ENCODE data around the gene PPP1R37.

The PPP1R37 gene

DNA sequence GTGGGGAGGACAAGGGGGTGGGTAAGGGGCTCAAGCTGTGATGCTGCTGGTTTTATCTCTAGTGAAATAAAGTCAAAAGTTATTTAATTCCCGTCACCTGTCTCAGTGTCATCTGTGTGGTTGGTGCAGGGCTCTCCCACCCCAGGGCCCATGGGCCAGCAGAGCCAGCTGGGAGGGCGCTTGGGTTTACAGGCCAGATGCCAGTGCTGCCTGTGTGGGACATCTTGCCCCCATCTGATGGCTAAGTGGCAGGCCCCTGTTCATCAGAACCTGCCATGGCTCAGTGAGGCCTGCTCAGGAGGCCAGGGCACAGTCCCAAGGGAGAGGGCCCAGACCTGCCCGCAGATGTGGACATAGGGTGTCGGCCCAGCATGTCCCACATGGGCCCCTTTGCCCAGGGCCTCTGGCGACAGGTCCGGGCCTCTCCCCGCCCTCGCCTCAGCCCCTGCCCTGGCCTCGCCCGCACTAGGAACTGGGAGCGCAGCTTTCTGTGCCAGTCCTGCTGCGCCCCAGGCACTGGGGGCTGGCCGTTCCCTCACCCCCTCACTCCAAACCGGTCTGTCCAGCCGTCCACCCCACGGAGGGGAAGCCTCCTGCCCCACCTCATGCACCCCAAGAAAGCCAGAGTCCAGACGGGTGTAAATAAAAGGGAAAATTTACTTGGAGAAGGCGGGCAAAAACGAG, 22.0 kb upstream of the PPP1R37 start:
- DNase-seq = no peak

DNA sequence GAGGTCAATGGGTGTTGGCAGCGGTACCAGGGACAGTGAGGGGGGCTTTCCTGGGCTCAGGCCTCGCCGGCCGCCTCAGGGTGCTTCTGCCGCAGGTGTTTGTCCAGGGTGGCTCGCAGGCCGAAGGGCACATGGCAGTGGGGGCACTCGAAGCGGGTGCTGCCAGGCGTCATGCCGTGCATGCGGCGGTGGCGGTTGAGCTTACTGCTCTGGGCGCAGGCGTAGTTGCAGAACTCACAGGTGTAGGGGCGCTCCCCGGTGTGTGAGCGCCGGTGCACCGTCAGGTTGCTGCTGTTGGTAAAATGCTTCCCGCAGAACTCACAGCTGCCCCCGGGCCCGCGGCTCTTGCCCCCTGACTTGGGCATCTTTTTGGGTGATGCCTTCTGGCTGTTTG, 21.4 kb upstream of the PPP1R37 start:
- no peak for DNase-seq

DNA sequence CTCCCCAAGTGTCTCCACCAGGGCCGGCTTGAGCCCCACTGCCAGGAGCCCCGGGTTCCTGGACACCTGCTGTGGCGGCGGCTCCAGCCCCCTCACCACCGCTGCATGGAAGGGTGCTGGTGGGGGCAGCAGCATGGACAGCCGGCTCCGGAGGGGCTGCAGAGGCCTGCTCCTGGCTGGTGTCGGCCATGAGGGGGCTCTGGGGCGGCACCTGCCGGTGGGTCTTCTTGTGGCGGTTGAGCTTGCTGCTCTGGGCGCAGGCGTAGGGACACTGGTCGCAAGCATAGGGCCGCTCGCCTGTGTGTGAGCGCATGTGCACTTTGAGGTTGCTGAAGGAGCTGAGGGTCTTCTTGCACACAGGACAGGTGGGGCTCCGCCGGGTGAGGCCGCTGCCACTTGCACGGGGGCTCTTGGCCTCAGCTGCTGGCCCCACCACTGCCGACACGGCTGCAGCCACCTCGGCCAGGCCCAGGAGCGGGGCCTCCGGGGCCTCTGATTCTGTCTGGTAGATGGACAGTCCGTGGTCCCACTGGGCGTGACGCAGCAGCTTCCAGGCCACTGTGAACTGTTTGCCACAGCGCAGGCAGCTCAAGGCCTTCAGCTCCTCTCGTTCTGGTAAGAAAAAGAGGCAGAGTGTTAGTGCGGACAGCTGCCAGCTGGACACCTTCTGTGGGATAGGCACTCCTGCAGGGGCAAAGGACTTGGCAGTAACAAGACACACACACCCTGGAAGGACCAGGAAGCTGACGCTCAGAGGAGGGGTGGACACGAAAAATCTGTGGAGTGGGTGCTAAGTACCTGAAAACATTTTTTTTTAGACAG, 20.8 kb upstream of the PPP1R37 start:
- no peak for DNase-seq

DNA sequence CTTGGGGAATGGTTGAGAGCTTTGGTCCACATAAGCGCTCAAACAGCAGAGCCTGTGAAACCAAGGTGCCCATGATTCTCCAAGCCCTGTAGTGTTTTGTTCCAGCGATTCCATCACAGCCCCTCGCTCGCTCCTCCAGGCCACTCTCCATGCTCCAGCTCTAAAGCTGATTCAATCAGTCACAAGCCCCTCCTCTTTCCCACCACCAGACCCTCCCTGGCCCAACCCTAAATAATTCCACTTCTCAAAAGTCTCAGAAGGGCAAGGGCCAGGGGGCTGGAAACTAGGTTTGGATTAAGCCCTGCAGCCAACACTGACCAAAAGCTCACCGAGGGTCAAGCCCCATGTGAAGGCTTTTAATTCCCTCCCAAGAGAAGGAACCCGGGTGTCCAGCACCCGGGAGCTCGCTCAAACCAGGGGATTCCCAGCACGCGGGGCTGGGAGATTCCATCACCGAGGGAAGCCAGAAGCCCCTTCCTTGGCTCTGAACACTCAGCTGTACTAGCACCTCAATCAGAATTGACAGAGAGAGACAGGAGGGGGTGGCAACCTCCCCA, 18.2 kb upstream of the PPP1R37 start:
- no peak for DNase-seq

DNA sequence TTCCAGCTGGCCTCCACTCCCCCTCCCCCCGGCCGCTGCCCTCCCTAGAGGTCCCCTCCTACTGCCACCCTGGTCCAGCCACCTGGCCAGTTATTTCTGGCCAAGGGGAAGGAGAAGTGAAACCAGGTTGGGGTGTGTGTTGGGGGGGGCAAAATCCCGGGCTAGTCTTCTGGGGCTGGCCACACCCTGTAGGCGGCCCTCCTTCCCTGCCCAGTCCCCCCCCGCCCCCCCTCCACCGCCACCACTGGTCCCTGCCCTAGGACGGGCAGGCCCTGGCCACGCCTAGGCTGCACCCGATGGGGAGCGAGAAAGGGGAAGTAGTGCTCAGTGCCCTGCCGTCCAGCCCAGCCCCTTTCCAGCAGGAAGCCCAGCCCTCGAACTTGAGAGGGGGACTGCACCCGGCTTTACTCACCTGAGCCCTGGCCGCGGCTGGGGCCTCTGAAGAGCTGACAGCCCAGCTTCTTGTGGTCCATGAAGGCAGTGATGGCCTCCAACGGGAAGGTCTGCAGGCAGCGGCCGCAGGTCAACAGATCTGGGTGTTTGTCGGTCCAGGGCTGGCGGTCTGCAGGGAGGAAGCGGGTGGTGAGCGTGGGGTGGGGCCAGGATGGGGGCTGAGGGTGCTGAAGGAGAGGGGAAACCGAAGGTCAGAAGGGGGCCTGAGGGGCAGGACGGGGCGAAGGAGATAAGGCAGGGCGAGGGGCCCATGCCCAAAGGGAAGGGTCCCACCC, 17.5 kb upstream of the PPP1R37 start:
- peak; percentile 33 for DNase-seq

DNA sequence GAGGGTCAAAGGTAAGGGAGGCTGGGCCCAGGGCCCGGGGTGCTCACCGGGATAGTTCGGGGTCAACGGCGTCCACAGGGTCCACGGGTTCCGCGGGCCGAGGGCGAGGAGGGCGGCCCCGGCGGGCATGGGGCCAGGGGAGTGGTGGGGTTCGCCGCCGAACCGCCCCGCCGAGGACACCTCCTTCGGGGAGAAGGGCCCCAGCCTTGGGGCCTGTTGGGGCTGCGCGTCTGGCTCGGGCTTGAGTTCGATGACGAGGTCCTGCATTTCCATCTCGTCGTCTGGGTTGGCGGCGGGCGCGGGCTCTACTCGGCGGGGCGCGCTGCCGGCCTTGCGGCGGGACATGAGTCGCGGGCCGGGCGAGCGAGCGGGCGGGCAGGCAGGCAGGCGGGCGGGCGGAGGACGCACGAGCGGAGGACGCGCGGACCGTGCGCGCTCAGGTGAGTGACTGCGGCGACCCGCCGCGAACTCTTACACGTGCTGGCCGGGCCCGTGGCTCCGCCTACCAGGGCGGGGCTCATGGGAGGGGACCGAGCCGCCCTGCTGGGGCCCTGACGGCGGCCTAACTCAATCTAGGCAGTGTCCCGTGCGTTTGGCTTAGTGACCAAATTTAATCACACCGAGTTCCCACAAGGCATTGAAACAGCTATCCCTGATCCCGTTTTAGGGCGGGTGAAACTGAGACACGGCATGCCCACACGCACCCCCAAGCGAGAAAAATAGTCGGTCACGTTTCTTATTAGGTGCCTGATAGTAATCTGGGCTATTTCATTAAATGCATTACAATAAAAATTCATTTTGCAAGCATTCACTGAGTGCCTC, 16.7 kb upstream of the PPP1R37 start, which contains the start of gene ZNF296:
Gene ZNF296 (minus strand): TSS at position 450 of the 822 bp plus-strand sequence. CDS start 105 bp downstream, at position 345.
- DNase-seq = peak; percentile 82

DNA sequence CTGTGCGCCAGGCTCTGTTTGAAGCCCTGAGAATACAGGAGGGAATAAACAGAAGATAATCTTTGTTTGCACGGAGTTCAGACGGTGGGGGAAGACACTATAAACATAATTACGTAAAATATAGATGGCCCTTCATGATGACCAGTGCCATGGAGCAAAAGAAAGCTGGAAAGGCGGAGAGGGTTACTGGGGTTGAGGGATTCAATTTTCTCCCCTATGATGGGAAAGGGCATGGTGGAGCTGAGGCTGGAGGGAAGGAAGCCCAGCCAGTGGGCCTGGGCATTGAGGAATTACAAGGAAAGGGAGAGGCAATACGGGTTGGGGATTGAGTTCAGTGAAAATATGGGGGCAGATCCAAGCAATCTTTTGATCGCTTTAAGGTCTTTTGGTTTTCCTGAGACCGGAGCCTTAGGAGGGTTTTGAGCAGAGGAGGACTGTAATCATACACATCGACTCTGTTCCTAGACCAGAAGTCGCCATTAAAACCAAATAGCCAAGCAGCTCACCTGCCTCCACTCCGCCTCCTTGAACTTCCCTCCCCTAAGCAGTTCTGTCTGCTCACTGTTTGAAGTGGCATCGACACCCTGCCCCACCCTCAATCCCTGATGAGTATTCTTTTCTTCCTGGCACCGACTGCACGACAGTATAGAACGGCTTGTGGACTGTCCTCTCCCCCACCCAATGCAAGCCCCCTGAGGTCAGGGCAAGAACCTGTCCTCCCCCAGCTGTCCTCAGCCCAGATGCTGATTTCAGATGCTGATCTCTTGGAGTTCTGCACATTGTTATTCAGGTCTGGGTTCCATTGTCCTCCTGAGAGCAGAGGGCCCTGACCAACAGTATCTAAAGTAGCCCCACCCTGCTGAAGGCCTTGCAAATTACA, 15.9 kb upstream of the PPP1R37 start:
- DNase-seq = no peak

DNA sequence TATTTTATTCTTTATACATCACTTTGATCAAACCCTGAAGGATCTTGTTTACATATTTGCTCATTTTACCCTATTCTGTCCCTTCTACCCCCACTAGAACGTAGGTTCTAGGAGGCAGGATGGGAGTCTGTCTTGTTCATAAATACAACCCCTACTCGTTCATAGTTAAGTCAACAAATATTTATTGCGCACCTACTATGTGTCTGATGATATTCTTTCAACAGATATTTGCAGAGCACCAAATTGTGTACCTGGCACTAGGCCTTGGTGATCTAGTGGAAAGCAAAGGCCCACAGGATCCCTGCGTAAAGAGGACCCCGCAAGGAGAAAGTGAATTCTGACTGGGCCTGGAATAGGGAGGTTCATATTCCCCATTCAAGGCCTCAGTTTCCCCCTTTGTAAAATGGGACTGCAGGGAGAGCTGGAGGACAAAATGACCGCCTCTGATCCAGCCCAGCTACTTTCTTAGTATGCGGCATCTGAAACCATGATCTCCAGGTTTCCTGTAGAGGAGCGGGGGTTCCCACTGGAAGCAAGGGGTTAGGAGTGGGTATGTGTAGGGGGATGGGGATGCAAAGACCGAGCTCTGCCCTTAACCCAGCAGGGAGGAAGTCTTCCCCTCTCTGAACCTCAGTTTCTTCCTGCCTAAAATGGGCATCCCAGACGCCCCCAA, 14.5 kb upstream of the PPP1R37 start:
- DNase-seq = no peak

DNA sequence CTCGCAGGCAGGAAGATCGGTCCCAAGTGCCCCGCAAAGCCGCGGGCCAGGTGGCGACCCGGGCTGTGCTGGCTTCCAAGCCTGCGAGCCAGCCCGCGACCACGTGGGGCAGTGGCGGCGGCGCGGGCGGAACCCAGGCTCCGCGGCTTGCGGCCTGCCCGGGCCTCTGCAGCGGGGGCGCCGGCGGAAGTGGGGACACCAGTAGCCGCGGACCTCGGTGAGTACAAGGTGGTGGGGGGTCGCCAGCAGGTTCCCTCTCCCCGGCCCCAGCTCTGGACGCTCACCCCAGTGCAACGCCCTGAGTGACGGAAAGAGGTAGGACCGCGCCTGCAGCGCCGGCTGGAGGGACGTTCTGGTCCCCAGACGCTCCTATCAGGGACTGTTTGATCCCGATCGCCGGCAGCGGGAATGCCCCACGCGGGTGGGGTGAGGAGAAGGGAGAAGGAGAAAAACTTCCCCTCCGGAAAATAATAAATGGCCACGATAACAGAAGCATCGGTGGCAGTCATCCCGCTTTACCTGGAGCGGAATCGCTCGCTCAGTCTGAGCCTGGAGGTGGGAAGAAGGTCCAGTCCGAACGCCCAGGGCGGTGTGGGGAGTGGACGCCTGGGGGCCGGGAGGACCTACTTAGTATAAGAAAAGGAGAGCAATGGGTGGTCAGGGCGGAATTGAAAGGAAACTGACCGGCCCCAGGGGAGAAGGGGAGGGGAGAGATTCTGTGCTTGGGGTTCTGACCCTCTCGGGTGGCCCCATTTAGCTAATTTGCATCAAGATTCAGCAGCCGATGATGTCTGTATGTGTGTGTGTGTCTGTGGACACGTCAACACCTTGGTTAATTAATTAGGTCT, 13.7 kb upstream of the PPP1R37 start, which contains the start of gene GEMIN7:
Gene GEMIN7 (plus strand): TSS at position 198 of the 848 bp plus-strand sequence. CDS start 10,855 bp downstream, outside the sequence.
- peak; percentile 79 for DNase-seq

DNA sequence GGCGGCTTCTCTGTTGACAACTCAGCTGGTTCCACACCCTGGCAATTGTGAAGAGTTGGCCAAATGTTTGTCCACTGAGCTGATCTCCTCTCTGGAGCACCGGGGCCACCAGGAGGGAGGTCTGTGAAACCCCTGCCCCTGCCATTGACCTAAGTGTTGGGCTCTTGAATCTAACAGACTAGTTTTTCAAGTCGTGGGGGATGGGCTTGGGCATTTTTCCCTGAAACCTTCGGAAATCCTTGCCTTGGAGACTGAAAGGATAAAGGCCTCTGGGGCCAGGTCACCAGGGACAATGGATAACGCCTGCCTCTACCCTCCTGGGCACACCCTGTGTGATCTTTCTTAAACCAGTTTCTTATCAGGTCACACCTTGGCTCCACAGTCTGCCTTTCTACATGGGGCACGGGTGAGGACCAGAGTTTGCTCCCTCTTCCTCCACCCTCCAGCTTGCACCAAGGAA, 13.0 kb upstream of the PPP1R37 start:
- DNase-seq = no peak

DNA sequence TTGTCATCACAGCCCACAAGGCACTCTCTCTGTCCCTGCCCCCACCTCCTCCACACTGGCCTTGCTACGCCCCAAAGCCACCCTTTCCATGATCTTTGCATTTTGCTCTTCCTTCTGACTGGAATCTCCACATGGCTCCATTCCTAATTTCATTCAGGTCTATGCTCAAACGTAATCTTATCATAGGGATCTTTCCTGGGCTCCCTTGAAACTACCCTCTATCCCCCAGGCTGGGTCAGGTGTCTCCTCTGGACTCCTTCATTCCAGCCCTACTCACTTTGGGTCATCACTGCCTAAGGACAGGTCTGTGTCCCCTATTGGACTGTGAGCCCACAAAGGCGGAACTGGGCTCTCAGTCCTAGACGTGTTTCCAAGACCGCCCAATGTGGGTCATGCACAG, 10.8 kb upstream of the PPP1R37 start:
- no peak for DNase-seq

DNA sequence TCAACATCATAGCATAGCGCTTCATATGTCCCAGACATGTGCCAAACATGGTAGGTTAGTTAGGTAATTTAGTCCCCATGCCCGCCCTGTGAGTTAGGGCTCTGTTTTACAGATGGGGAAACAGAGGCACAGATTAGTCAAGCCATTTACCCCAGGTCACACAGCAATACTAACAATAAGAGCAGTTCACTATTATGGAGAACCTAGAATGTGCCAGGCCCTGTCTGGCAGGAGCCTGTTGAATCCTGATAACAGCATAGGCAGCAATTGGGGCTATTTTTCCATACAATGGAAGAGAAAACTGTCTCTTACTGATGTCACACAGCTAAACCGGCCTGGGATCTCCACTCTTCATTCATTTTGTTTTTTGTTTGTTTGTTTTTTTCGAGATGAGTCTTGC, 6.5 kb upstream of the PPP1R37 start:
- no peak for DNase-seq

DNA sequence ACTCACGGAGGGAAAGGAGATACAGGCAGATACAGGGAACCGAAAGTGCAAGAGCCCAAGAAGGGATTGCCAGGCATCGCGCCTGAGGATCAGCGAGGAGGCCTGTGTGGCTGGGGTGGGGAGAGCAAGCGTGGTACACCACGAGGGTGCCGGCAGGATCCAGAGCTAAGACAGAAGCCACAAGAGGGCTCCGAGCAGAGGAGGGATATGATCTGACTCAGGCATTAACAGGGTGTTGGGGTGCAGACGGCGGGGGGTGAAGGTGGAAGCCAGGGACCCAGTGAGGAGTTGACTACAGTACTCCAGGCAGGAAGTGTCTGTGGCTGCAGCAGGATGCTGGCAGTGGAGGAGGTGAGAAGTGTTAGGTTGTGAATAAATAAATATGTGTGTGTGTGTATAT, 5.4 kb upstream of the PPP1R37 start:
- peak; percentile 52 for DNase-seq

DNA sequence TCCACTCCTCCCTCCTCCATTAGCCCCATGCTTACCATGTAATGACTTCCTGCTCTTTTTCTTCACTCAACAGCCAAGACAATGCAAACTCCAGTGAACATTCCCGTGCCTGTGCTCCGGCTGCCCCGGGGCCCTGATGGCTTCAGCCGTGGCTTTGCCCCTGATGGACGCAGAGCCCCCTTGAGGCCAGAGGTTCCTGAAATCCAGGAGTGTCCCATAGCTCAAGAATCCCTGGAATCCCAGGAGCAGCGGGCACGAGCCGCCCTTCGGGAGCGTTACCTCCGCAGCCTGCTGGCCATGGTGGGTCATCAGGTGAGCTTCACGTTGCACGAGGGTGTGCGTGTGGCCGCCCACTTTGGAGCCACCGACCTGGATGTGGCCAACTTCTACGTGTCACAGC, 2.9 kb upstream of the PPP1R37 start:
- no peak for DNase-seq

DNA sequence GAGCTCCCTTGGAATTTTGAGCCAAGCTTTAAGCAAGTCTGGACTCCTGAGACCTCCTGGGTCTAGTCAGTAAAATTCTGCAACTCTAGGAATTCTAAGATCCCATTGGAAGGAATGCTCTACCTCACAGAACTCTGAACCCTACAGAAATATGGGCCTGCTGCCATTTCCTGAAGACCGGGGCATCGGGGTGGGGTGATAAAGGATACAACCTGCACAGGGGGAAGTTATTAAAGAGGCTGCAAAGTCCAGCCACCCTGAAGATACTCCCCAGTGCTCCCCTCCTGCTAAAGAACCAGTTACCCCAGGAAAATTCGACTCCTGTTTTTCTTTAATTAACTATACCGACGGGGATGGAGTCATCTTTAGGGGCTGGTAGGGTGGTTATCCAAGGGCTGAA, 2.4 kb upstream of the PPP1R37 start:
- no peak for DNase-seq

DNA sequence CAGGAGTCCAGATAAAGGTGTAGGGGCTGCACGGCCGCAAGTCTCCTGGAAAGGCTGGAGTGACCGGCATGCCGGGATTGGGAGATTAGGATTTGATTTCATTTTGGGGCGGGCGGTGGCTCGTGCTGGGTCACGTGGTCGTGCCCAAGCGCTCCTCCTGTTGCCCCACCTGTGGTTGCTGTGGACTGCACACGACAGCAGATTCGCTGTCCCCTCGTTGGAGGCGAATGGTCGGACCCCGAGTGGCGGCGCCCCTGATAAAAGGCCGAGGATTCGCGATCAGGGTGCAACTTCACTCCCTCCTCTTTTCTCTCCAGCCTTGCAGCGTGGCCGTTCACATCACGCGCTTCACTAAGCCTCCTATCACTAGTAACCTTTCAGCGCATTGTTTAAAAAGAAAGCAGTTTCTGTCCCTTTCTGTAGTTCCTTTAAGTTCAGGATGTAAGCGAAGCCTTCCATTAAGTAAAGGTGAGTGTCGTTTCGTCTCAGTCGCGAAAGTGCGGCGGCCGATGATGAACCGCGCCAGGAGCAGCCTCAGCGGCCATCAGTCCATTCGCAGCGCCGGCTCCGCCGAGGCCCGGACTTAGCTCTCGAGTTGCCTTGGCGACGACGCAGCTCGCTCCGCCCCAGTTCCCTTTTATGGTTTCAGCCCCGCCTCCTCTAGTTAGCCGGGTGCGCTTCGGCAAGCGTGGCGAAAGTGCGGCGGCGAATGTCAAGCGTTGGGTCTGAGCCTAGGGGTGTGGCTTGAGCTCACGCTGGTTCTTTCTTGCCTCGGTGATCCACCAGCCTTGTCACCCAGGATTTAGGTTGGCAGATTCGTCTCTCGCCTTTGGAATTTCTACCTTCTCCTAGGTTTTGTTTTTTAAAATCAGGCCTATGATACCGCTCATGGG, 1.7 kb upstream of the PPP1R37 start:
- peak; percentile 96 for DNase-seq

DNA sequence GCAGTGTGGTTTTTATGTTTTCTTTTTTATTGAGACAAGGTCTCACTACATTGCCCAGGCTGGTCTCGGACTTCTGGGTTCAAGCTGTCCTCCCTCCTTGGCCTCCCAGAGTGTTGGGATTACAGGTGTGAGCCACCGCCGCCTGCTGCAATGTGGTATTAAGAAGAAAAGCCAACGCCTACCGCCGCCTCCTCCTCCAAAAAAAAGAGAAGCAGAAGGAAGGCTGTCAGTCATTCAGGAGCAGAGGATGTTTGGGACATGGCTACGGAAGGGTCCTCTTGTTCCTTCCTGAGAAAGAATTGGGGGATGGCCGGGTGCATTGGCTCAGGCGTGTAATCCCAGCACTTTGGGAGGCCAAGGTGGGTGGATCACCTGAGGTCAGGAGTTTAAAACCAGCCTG, 1.2 kb downstream of the PPP1R37 start:
- no peak for DNase-seq

DNA sequence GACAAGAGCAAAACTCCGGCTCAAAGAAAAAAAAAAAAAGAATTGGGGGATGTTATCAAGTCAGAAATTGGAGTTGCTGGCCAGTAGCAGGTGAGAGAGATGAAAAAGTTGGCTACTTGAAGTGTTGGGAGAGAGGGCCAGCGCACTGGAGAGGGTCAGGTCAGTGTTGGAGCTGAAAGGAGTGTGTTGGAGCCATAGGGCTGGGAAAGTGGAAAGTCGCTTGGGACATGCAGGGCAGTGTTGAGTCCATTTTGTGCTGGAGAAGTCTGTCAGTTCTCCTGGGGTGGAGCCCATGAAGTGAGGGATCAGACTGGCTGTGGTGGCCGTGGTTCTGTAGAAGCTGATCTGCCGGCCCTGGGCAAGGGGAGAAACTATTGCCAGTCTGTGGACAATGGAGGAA, 1.7 kb downstream of the PPP1R37 start:
- DNase-seq = no peak

Measured in activated CD8-positive, alpha-beta memory T cell treated with anti-CD3 and anti-CD28 coated beads, Interleukin-2, amount 50 U/mL, for 4 hours (primary cell).